Colonic mucosa (tissue), 4 donors: ENCODE measurements around the gene B4GALT2. TPM values are rescaled to one million over a fixed set of nuclear protein-coding genes. Genes with fewer than 3 reads are reported as not detected.

ENCODE experiments used
- DNase-seq: peaks from one replicate; pipeline ENCODE4 v3.0.0-alpha.2; 2020
- H3K27ac ChIP-seq: fragments of 200-600 bp; one replicate; pipeline ENCODE4 v1.8.0; 2021
- H3K27me3 ChIP-seq: fragments of 200-600 bp; one replicate; pipeline ENCODE4 v1.8.0; 2021
- H3K36me3 ChIP-seq: fragments of 200-600 bp; one replicate; pipeline ENCODE4 v1.8.0; 2021
- H3K4me1 ChIP-seq: fragments of 200-600 bp; one replicate; pipeline ENCODE4 v1.8.0; 2021; ENCODE audit warnings: mild to moderate bottlenecking
- H3K4me3 ChIP-seq: fragments of 200-600 bp; one replicate; pipeline ENCODE4 v1.8.0; 2021
- H3K9ac ChIP-seq, 2 donors: one replicate each; pipeline ENCODE4 v1.7.0; 2013; ENCODE audit warnings: control low read depth in 2 of 2, low read depth in 2 of 2, low read length in 2 of 2
- H3K9me3 ChIP-seq: fragments of 200-600 bp; one replicate; pipeline ENCODE4 v1.8.0; 2021
- intact Hi-C: fragments of 100-400 bp; cut with DNase I; formaldehyde crosslinking; loops from one replicate; pipeline ENCODE4 v1.14.1; 2022
- total RNA-seq, 2 donors: library from RNA; stranded (reverse); fragmentation: NEBNext Ultra II Directional in 1 of 2; extraction: Animal tissue kit (Norgen Biotek cat#: 25700) in 1 of 2; gene quantifications; one replicate each; pipeline ENCODE4 v1.2.1, GENCODE V29; 2021
- TF ChIP-seq, protein P1 (sequence below): fragments of 200-600 bp; IDR thresholded peaks from one replicate; pipeline ENCODE4 v1.8.0; 2022; ENCODE audit warnings: antibody characterized with exemption, mild to moderate bottlenecking
- donor health status: healthy.
- donor health status: DM: no; HTN: no; CAD: no.
- donor health status: DM: no; HTN: no; CAD: no.

B4GALT2 gene
- total RNA-seq, 2 donors from 2014 or later: 26.6 to 38.5 TPM

DNA sequence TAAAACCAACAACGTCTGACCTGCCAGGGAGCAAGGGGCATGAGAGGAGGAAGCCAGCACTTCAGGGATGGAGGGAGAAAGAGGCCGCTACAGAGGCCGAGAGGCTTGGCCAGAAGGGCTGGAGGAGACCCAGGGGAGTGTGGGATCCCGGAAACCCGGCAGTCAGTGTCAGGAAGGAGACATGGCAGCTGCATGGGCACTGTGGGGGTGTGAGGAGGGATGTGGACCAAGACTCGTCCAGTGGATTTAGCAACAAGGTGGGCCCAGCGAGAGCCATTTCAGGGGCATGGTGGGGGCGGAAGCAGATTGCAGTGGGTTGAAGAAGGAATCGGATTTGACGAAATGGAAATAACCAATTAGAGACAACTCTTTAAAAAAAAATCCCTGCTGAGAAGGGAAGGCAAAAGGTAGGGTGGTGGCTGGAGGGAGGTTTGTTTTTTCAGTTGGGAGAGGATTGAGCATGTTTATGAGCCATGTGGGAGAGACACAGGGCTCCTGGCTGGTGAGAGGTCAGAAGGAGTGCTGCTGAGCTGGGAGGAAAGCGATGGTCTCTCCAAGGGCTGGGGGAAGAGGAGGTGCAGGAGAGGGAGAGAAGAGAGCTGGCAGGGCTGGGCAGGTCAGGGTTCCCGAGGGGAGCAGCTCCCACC, 4.4 kb downstream of the B4GALT2 start:
- intact Hi-C loops: no loop called here
- no peak overlapping the region for H3K9ac ChIP-seq
- no peak overlapping the region for H3K4me3 ChIP-seq
- H3K27me3 ChIP-seq: no peaks in the 10 kb centered on the region
- TF ChIP-seq, protein P1, sequence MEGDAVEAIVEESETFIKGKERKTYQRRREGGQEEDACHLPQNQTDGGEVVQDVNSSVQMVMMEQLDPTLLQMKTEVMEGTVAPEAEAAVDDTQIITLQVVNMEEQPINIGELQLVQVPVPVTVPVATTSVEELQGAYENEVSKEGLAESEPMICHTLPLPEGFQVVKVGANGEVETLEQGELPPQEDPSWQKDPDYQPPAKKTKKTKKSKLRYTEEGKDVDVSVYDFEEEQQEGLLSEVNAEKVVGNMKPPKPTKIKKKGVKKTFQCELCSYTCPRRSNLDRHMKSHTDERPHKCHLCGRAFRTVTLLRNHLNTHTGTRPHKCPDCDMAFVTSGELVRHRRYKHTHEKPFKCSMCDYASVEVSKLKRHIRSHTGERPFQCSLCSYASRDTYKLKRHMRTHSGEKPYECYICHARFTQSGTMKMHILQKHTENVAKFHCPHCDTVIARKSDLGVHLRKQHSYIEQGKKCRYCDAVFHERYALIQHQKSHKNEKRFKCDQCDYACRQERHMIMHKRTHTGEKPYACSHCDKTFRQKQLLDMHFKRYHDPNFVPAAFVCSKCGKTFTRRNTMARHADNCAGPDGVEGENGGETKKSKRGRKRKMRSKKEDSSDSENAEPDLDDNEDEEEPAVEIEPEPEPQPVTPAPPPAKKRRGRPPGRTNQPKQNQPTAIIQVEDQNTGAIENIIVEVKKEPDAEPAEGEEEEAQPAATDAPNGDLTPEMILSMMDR: no peak
- H3K4me1 ChIP-seq: peaks cover 14% of the 10 kb centered on the region
- H3K9me3 ChIP-seq: no peaks in the 10 kb centered on the region
- no peak overlapping the region for H3K27ac ChIP-seq
- DNase-seq: no peak
- no peaks in the 10 kb centered on the region for H3K36me3 ChIP-seq

DNA sequence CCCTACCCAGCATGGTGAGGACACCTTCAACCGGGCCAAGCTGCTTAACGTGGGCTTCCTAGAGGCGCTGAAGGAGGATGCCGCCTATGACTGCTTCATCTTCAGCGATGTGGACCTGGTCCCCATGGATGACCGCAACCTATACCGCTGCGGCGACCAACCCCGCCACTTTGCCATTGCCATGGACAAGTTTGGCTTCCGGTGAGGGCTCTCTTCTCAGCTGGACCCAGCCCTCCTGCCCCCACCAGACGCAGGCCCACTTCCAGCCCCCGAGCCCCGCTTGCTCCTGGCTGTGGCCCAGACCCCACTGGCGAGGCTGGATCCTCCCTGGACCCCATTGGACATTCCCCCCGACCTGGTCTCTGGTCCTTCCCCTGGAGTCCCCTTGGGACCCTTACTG, 5.8 kb downstream of the B4GALT2 start:
- Histone ChIP-seq H3K36me3 (no peaks in the 10 kb centered on the region), H3K4me1 (peaks cover 13% of the 10 kb centered on the region), H3K9me3 (no peaks in the 10 kb centered on the region), H3K27me3 (no peaks in the 10 kb centered on the region), H3K9ac (no peak overlapping the region), H3K27ac (no peak overlapping the region), H3K4me3 (no peak overlapping the region)
- DNase-seq: no peak
- TF ChIP-seq, protein P1: no peak
- intact Hi-C loops: no loop called here

DNA sequence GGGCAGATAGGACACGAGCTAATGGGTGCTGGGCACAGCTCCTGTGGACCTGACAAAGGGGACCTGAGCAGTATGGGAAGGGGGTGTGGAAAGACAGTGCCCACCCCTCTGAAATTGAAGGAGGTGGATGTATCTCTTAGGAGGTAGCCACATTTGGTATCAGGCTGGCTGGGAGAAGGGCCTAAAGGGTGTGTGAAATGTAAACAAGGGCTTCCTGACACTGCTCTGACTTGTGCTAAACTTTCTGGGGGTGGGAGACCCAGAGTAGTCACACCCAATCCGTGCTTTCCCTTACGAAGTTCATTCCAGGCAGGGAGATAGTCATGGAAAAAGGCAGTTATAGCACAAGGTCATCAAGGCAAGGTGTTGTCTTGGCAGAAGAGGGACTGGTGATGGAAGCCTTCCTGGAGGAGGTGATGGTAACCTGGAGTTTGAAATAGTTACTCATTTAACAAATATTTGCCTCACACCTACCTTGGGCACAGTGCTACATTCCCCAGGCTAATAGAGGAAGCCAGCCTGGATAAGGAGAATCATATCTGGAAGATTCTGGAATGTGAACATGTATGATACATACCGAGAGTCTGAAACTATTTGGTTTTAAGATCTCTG, 7.1 kb downstream of the B4GALT2 start:
- no peak overlapping the region for H3K27ac ChIP-seq

DNA sequence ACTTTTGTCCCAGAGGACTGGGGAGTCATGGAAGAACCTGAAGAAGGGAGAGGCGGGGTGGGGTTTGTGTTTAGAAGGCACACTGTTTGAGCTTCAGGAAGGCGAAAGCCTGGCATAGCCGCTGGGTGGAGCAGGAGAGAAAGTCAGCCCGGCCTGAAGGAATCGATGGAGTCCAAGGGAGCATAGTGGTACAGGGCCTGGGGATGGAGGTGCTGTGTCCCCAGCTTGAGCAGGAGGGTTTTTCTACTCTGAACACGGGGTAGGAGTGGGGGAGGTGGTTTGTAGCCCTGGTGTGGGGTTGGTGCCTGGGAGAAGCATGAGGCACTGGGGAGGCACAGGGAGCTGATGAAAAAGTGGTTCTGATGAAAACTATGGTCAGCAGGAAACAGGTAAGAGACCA, 7.7 kb downstream of the B4GALT2 start:
- intact Hi-C loops: no loop called here
- H3K27ac ChIP-seq: no peak overlapping the region

More for the DNA sequence above, 7.1 kb downstream of the B4GALT2 start:
- H3K4me3 ChIP-seq: no peak overlapping the region
- H3K36me3 ChIP-seq: no peaks in the 10 kb centered on the region
- H3K4me1 ChIP-seq: peaks cover 4% of the 10 kb centered on the region
- H3K27me3 ChIP-seq: no peaks in the 10 kb centered on the region
- no peaks in the 10 kb centered on the region for H3K9me3 ChIP-seq
- H3K9ac ChIP-seq: no peak overlapping the region
- intact Hi-C loops: no loop called here
- no peak for DNase-seq
- TF ChIP-seq, protein P1: no peak

DNA sequence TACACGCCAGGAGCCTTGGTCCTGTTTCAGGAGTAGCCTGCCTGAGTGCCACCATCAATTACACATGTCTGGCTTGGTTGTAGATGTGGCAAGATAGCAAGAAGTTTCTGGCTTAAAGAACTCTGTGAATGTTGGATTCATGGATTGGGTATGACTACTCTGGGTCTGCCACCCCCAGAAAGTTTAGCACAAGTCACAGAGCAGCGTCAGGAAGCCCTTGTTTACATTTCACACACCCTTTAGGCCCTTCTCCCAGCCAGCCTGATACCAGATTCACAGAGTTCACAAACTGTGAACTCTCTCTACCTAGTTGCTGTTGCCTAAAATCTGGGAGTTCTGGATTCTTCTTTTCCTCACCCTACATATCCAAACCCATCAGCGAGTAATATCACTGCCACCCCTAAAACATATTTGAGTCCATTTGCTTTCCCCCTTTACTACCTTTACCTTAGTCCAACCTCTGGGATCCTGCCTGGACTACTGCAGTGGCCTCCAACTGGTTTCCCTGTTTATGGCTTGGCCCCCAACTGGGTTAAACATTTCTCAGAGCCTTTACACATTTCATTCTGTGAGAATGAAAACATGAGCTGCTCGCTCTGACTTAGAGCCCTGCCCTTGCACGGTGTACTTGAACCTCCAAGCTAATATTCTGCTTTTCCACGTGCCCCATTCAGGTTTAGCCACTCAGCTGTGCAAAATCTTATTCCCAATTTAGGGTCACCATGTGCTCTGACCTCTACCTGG, 8.3 kb downstream of the B4GALT2 start:
- H3K27ac ChIP-seq: peak overlapping the region; percentile 37
- DNase-seq: no peak

More for the DNA sequence above, 7.7 kb downstream of the B4GALT2 start:
- TF ChIP-seq, protein P1: peak; percentile 34
- Histone ChIP-seq H3K9me3 (no peaks in the 10 kb centered on the region), H3K4me3 (no peak overlapping the region), H3K9ac (peak overlapping the region in 1 of 2 donors; percentile 3), H3K36me3 (no peaks in the 10 kb centered on the region), H3K4me1 (no peaks in the 10 kb centered on the region), H3K27me3 (no peaks in the 10 kb centered on the region)
- peak; percentile 79 for DNase-seq

More for the DNA sequence above, 8.3 kb downstream of the B4GALT2 start:
- Histone ChIP-seq H3K36me3 (no peaks in the 10 kb centered on the region), H3K9ac (peak overlapping the region in 1 of 2 donors; percentile 3), H3K27me3 (no peaks in the 10 kb centered on the region), H3K4me3 (no peak overlapping the region), H3K4me1 (no peaks in the 10 kb centered on the region), H3K9me3 (no peaks in the 10 kb centered on the region)
- intact Hi-C loops: no loop called here
- TF ChIP-seq, protein P1: no peak
